AG04449 (cell line): ENCODE data around the gene ATP6V0C.

Source experiments
- CTCF ChIA-PET: fragments of 350-600 bp; formaldehyde crosslinking; extraction: SDS; loops from one replicate; lab custom pipeline; 2021; ENCODE audit warnings: antibody characterized with exemption; lab: Yijun Ruan, JAX
- POLR2A ChIA-PET: fragments of 400-600, 350-600 bp; formaldehyde crosslinking; extraction: SDS; loops from one replicate; lab custom pipeline; 2020; ENCODE audit warnings: antibody characterized with exemption, inconsistent platforms; lab: Yijun Ruan, JAX
- DNase-seq: peaks from one replicate; pipeline ENCODE4 v3.0.0-alpha.2; 2010; ENCODE audit warnings: low read depth, low spot score
- H3K4me3 ChIP-seq: 2 replicates; pipeline ENCODE4 v1.5.1; 2011; ENCODE audit warnings: low read depth, mild to moderate bottlenecking, control low read depth, low read length
- CTCF ChIP-seq: IDR thresholded peaks from one replicate; pipeline ENCODE4 v1.5.1; 2011; ENCODE audit warnings: mild to moderate bottlenecking, moderate library complexity, low read length, control low read depth, inconsistent platforms; ENCODE audit not compliant: insufficient read depth; ENCODE audit errors: missing control alignments

The ATP6V0C gene

DNA sequence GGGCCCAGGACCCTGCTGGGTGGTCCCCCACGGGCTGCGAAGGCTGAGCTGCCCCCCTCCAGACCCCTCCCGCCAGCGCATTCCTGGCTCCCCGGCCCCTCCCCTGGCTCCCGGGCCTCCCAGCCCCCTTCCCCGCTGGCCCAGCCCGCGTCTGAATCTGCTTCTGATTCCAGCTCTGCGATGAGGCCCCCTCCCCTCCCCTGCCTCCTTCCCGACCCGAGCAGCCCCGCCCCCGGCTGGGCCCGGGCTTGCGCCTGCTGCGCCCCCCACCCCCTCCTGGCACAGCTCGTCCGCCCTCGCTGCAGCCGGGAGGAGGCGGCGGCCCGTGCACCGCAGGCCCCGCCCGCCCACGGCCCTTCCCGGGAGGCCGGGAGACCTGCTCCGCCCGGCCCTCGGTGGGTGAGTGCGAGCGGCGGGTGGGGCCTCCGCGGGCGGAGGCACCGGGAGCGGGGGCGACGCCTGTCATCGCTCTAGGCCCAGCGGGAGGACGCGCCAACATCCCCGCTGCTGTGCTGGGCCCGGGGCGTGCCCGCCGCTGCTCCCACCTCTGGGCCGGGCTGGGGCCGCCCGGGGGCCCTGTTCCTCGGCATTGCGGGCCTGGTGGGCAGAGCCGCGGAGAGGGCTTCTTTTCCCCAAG lies 42.6 kb upstream of the ATP6V0C start, which contains the start of gene NTN3:
TSS of gene NTN3 (plus strand) at position 282 of the 637 bp plus-strand sequence. CDS start 405 bp downstream, outside the sequence.
- POLR2A ChIA-PET, result interaction anchor here (0.9 kb wide), 1 partner anchor 11 kb away, joined by 3 read pairs; the partner anchor contains the start of gene TEDC2
- CTCF ChIA-PET, result interaction anchor here (1.3 kb wide), 1 partner anchor 30 kb away, joined by 3 read pairs; no protein-coding TSS in a partner anchor
- peak within 1 kb of the TSS; percentile 27 for H3K4me3 ChIP-seq
- no peak for DNase-seq
- no peak for TF ChIP-seq CTCF

- DNase-seq, result no peak
- H3K4me3 ChIP-seq, result no peak overlapping the region; the same call in 1 of the 2 replicates
- ChIA-PET CTCF (interaction anchor here (1.9 kb wide), 1 partner anchor 10 kb away, joined by 4 read pairs; no protein-coding TSS in a partner anchor), POLR2A (no interaction called here)
- no peak for TF ChIP-seq CTCF
Measured at GRCh38 chr16:2471653-2472487, 41.9 kb upstream of the ATP6V0C start.

- ChIA-PET POLR2A (interaction anchor here (0.5 kb wide), 1 partner anchor 454 kb away, joined by 3 read pairs; no protein-coding TSS in a partner anchor), CTCF (interaction anchor here (0.9 to 1.9 kb wide), 2 partner anchors 9 to 29 kb away, joined by 4 read pairs; no protein-coding TSS in a partner anchor)
- H3K4me3 ChIP-seq, result no peak overlapping the region
- no peak for DNase-seq
- no peak for TF ChIP-seq CTCF
Measured at GRCh38 chr16:2472488-2472864, 41.3 kb upstream of the ATP6V0C start.

DNA sequence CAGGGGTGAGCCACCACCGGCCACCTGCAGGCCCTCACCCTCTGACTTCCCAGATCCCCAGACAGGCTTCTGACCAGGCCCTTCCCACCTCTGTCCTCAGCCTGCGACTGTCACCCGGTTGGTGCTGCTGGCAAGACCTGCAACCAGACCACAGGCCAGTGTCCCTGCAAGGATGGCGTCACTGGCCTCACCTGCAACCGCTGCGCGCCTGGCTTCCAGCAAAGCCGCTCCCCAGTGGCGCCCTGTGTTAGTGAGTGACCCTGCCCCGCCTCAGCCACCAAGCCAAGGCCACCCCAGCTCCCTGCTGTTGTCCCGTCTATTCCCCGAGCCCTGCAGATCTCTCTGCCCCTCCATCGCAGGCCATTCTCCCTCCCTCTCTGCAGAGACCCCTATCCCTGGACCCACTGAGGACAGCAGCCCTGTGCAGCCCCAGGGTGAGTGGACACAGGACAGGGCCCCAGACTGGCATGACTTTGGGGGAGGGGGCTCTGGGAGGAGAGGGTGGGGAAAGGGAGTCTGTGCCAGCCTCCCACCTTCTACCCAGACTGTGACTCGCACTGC lies 40.8 kb upstream of the ATP6V0C start:
- no peak for DNase-seq
- ChIA-PET CTCF (interaction anchor here (0.6 to 1.9 kb wide), 3 partner anchors 9 to 28 kb away, joined by 3 to 4 read pairs (median 4); no protein-coding TSS in a partner anchor), POLR2A (interaction anchor here (0.5 kb wide), 1 partner anchor 454 kb away, joined by 3 read pairs; no protein-coding TSS in a partner anchor)
- peak overlapping the region; percentile 78 for H3K4me3 ChIP-seq
- no peak for TF ChIP-seq CTCF

DNA sequence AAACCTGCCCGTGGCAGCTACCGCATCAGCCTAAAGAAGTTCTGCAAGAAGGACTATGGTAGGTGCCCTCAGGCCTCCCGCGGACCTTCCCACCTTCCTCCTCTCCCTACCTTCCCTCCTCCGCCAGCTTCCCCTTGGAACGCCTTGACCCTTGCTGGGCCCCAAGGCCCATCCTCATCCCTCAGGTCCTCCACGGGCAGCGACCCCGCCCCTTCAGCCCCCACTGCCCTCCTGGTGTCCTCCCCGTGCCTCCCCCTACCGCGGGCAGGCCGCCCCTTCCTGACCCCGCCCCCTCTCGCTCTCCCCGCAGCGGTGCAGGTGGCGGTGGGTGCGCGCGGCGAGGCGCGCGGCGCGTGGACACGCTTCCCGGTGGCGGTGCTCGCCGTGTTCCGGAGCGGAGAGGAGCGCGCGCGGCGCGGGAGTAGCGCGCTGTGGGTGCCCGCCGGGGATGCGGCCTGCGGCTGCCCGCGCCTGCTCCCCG lies 40.3 kb upstream of the ATP6V0C start:
- ChIA-PET CTCF (interaction anchor here (0.6 to 1.9 kb wide), 8 partner anchors 8 to 258 kb away, joined by 3 to 8 read pairs (median 4); no protein-coding TSS in a partner anchor), POLR2A (no interaction called here)
- DNase-seq, result no peak
- H3K4me3 ChIP-seq, result peak overlapping the region; percentile 78
- no peak for TF ChIP-seq CTCF
